OCI-LY7 (cell line): ENCODE results near the gene PDHX. TPM values are rescaled to one million over a fixed set of nuclear protein-coding genes. Genes with fewer than 3 reads are reported as not detected.

Source experiments
- BruUV-seq: library from RNA; stranded (reverse); fragments of 400-500 nt; replicated peaks from 2 replicates; lab custom pipeline; 2021; lab: Mats Ljungman, UMichigan
- CTCF ChIA-PET: fragments of 300-600 bp; sonication (Branson Sonifier 250); formaldehyde crosslinking; loops from one replicate; lab custom pipeline; 2022; ENCODE audit warnings: antibody characterized with exemption; ENCODE audit not compliant: unreplicated experiment; lab: Charles Lee
- POLR2A ChIA-PET: fragments of 300-600 bp; sonication (Branson Sonifier 250); formaldehyde crosslinking; loops from one replicate; lab custom pipeline; 2022; ENCODE audit warnings: antibody characterized with exemption; lab: Charles Lee
- DNase-seq: peaks from one replicate; pipeline ENCODE4 v3.0.0-alpha.2; 2015; ENCODE audit warnings: low spot score
- H2AFZ ChIP-seq: fragments of 200-600 bp; sonication (generic), shearing (Covaris generic); 2 replicates; pipeline ENCODE4 v1.6.1; 2014; ENCODE audit warnings: mild to moderate bottlenecking, antibody characterized with exemption, low read length, moderate library complexity
- H3K27ac ChIP-seq: fragments of 200-600 bp; sonication (generic); 2 replicates; pipeline ENCODE4 v1.5.1; 2014; ENCODE audit warnings: mixed run types, low read depth, mild to moderate bottlenecking, moderate library complexity, low read length, inconsistent platforms; ENCODE audit not compliant: poor library complexity, severe bottlenecking
- H3K36me3 ChIP-seq: fragments of 200-600 bp; sonication (generic); 2 replicates; pipeline ENCODE4 v1.6.1; 2014; ENCODE audit warnings: mild to moderate bottlenecking, antibody characterized with exemption, low read length, moderate library complexity, mixed read lengths; ENCODE audit not compliant: insufficient read depth
- H3K4me1 ChIP-seq: fragments of 200-600 bp; sonication (generic); 2 replicates; pipeline ENCODE4 v1.5.1; 2014; ENCODE audit warnings: mild to moderate bottlenecking, low read length; ENCODE audit not compliant: insufficient read depth, poor library complexity, severe bottlenecking
- H3K4me2 ChIP-seq: fragments of 200-600 bp; sonication (generic); 2 replicates; pipeline ENCODE4 v1.6.1; 2014; ENCODE audit warnings: mild to moderate bottlenecking, low read length
- H3K4me3 ChIP-seq: fragments of 200-600 bp; sonication (generic); 2 replicates; pipeline ENCODE4 v1.5.1; 2014; ENCODE audit warnings: mild to moderate bottlenecking, low read depth, low read length; ENCODE audit not compliant: poor library complexity, severe bottlenecking
- H3K79me2 ChIP-seq: fragments of 200-600 bp; sonication (generic); 2 replicates; pipeline ENCODE4 v1.6.1; 2016; ENCODE audit warnings: low read depth, mild to moderate bottlenecking, low read length, moderate library complexity, mixed read lengths; ENCODE audit not compliant: insufficient read depth
- H3K9me2 ChIP-seq: fragments of 200-600 bp; sonication (generic); 2 replicates; pipeline ENCODE4 v1.6.1; 2016; ENCODE audit warnings: mild to moderate bottlenecking, low read length, mixed read lengths; ENCODE audit not compliant: insufficient read depth
- H3K9me3 ChIP-seq: fragments of 200-600 bp; sonication (generic); 2 replicates; pipeline ENCODE4 v1.6.1; 2014; ENCODE audit warnings: mild to moderate bottlenecking, mixed run types, low read length, mixed read lengths
- H4K20me1 ChIP-seq: fragments of 200-600 bp; sonication (generic); 2 replicates; pipeline ENCODE4 v1.6.1; 2014; ENCODE audit warnings: mild to moderate bottlenecking, antibody characterized with exemption, low read length, moderate library complexity, mixed read lengths; ENCODE audit not compliant: insufficient read depth
- EZH2phosphoT487 ChIP-seq: fragments of 200-600 bp; sonication (generic); IDR thresholded peaks from 2 replicates; pipeline ENCODE4 v1.6.1; 2018; ENCODE audit warnings: low read depth, borderline replicate concordance, mild to moderate bottlenecking, mixed run types, antibody characterized with exemption, low read length, moderate library complexity, mixed read lengths
- intact Hi-C: fragments of 100-400 bp; cut with micrococcal nuclease; formaldehyde crosslinking; loops from one replicate; pipeline ENCODE4 v1.10.0; 2022; ENCODE audit not compliant: unreplicated experiment
- total RNA-seq, 2 experiments: library from RNA; depleted of rRNA in 1 of 2; stranded (reverse); fragments of >200 nt in 1 of 2; shearing (Covaris generic) in 1 of 2; gene quantifications; 2 replicates each; pipeline ENCODE4 v1.2.3, GENCODE V29; 2014 to 2022
- TF ChIP-seq, protein P1 (sequence below): fragments of 200-600 bp; sonication (generic); conservative IDR thresholded peaks from 2 replicates; pipeline ENCODE4 v1.5.1; 2014; ENCODE audit warnings: mild to moderate bottlenecking, antibody characterized with exemption, low read length, moderate library complexity, mixed read lengths

PDHX gene
- total RNA-seq, 2 experiments from 2014 or later, result 18.0 to 50.9 TPM

DNA sequence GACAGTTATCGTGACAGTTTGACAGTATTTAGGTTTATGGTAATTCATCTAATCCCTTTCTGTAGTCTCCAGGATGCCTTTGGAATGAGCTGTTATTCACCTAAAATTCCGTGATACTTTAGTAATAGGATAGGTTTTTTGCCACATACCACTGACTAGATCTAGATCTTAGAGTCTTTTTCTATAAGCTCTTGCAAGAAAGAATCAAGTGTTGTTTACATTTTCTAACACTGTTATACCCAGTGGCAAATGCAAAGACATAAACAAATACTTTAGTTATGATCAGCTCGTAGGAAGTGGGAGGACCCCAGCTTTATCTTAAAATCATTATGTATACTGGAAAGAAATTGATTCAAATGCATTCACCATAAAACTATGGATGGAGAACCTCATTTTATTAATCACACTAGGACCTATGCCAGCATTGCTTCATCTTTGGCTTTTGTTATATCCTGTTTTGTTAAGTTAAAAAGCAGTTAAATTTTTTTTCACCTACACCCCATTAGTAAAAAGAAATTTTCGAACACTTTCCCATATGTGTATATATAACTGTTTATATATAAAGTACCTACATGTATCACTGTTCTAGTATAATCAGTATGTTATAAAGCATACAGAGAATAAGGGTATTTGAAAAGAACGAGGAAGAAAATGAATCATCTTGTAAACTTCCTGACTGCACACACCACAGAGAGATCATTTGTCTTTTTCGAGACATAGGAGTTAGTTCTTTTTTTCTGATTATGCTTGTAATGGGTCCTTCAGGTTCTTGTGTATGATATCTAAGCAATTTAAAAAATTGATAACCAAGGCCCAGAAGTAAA, 60.9 kb downstream of the PDHX start:
- H3K9me2 ChIP-seq, result no peaks in the 10 kb centered on the region
- DNase-seq, result no peak
- ChIA-PET CTCF (no interaction called here), POLR2A (interaction anchor here (0.7 to 1.0 kb wide), 4 partner anchors 9 to 20 kb away, joined by 3 to 5 read pairs (median 4); no protein-coding TSS in a partner anchor)
- H3K79me2 ChIP-seq, result no peaks in the 10 kb centered on the region
- BruUV-seq, result no TSS peak
- no peak overlapping the region for H2AFZ ChIP-seq
- no peaks in the 10 kb centered on the region for H3K9me3 ChIP-seq
- intact Hi-C loops, result no loop called here
- no peaks in the 10 kb centered on the region for H4K20me1 ChIP-seq
- H3K4me2 ChIP-seq, result no peak overlapping the region
- no peaks in the 10 kb centered on the region for H3K4me1 ChIP-seq
- no peak for TF ChIP-seq EZH2phosphoT487
- TF ChIP-seq, protein P1, sequence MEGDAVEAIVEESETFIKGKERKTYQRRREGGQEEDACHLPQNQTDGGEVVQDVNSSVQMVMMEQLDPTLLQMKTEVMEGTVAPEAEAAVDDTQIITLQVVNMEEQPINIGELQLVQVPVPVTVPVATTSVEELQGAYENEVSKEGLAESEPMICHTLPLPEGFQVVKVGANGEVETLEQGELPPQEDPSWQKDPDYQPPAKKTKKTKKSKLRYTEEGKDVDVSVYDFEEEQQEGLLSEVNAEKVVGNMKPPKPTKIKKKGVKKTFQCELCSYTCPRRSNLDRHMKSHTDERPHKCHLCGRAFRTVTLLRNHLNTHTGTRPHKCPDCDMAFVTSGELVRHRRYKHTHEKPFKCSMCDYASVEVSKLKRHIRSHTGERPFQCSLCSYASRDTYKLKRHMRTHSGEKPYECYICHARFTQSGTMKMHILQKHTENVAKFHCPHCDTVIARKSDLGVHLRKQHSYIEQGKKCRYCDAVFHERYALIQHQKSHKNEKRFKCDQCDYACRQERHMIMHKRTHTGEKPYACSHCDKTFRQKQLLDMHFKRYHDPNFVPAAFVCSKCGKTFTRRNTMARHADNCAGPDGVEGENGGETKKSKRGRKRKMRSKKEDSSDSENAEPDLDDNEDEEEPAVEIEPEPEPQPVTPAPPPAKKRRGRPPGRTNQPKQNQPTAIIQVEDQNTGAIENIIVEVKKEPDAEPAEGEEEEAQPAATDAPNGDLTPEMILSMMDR, result no peak
- H3K4me3 ChIP-seq, result no peak overlapping the region
- peaks cover 14% of the 10 kb centered on the region for H3K36me3 ChIP-seq
- no peak overlapping the region for H3K27ac ChIP-seq

DNA sequence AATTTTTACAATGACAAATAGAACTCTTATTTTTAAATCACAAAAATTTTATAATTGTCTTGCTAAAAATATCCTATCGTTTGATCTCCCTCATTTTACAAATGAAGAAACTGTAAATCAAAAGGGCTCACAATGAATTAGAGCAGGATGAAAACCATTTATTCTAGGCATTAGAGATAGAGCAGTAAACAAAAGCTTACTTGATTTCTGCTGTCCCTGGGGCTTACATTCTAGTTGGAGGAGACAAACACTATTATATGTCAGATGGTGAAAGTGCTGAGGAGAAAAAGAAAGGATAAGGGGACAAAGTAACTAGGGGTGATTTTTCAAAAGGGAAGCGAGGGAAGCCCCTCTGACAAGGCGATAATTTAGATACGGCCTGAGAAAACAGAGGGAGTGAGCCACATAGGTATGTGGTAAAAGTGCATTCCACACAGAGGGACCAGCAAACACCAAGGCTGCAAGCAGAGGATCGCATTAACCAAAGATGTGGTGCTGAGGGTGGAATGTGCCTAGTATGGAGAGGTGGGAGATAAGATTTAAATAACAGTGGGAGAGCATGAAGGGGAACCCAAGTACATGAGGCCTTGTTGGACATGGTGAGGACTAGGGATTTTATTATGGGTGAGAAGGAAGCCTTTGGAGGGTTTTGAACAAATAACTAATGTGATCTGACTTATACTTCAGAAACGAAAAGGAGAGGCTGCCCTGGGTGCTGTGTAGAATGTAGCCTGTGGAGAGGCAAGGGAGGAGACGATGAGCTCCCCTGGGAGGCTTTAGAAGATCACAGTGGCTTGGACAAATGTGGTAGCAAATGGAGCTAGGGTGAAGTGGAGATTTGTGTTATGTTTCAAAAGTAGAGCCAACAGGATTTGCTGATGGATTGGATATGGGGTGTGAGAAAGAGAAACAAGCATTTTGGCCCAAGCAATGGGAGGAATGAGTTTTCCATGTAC, 62.1 kb downstream of the PDHX start:
- ChIA-PET POLR2A (interaction anchor here (0.6 to 1.4 kb wide), 2 partner anchors 10 to 24 kb away, joined by 3 to 5 read pairs; no protein-coding TSS in a partner anchor), CTCF (no interaction called here)
- H3K79me2 ChIP-seq, result no peaks in the 10 kb centered on the region
- DNase-seq, result no peak
- H2AFZ ChIP-seq, result no peak overlapping the region
- H3K4me1 ChIP-seq, result no peaks in the 10 kb centered on the region
- no peak overlapping the region for H3K4me2 ChIP-seq
- H3K9me3 ChIP-seq, result no peaks in the 10 kb centered on the region
- BruUV-seq, result no TSS peak
- TF ChIP-seq, protein P1, result no peak
- no peak for TF ChIP-seq EZH2phosphoT487
- intact Hi-C loops, result no loop called here
- H3K36me3 ChIP-seq, result peaks cover 12% of the 10 kb centered on the region; the same call in 1 of the 2 replicates
- no peaks in the 10 kb centered on the region for H4K20me1 ChIP-seq
- H3K4me3 ChIP-seq, result no peak overlapping the region
- no peak overlapping the region for H3K27ac ChIP-seq
- H3K9me2 ChIP-seq, result no peaks in the 10 kb centered on the region
